Ishikawa (cell line): ENCODE results near the gene ICAM2.

Experiments used
- CEBPB ChIP-seq: IDR thresholded peaks from 2 replicates; pipeline ENCODE4 v1.6.1; 2012
- CREB1 ChIP-seq: IDR thresholded peaks from 2 replicates; pipeline ENCODE4 v1.6.1; 2012; ENCODE audit warnings: low read depth
- EGR1 ChIP-seq: IDR thresholded peaks from 2 replicates; pipeline ENCODE4 v1.6.1; 2012
- EP300 ChIP-seq: IDR thresholded peaks from 2 replicates; pipeline ENCODE4 v1.6.1; 2012; ENCODE audit warnings: borderline replicate concordance
- FOXM1 ChIP-seq: IDR thresholded peaks from 2 replicates; pipeline ENCODE4 v1.6.1; 2012; ENCODE audit warnings: low read depth, borderline replicate concordance
- NFIC ChIP-seq: IDR thresholded peaks from 2 replicates; pipeline ENCODE4 v1.6.1; 2012
- RAD21 ChIP-seq: IDR thresholded peaks from 2 replicates; pipeline ENCODE4 v1.6.1; 2012; ENCODE audit warnings: low read depth
- TAF1 ChIP-seq: IDR thresholded peaks from 2 replicates; pipeline ENCODE4 v1.6.1; 2012; ENCODE audit warnings: low read depth, mild to moderate bottlenecking
- TCF12 ChIP-seq: IDR thresholded peaks from 2 replicates; pipeline ENCODE4 v1.6.1; 2012; ENCODE audit warnings: low read depth
- TEAD4 ChIP-seq: IDR thresholded peaks from 2 replicates; pipeline ENCODE4 v1.6.1; 2012
- YY1 ChIP-seq: IDR thresholded peaks from 2 replicates; pipeline ENCODE4 v1.6.1; 2012; ENCODE audit warnings: low read depth
- ZBTB7A ChIP-seq: IDR thresholded peaks from 2 replicates; pipeline ENCODE4 v1.6.1; 2012; ENCODE audit warnings: low read depth
- TF ChIP-seq, protein P1 (sequence below): IDR thresholded peaks from 2 replicates; pipeline ENCODE4 v1.6.1; 2012
- TF ChIP-seq, protein P2 (sequence below): IDR thresholded peaks from 2 replicates; pipeline ENCODE4 v1.6.1; 2012
- TF ChIP-seq, protein P3 (sequence below): IDR thresholded peaks from 2 replicates; pipeline ENCODE4 v1.6.1; 2012; ENCODE audit warnings: low read depth, mild to moderate bottlenecking

Gene ICAM2

DNA sequence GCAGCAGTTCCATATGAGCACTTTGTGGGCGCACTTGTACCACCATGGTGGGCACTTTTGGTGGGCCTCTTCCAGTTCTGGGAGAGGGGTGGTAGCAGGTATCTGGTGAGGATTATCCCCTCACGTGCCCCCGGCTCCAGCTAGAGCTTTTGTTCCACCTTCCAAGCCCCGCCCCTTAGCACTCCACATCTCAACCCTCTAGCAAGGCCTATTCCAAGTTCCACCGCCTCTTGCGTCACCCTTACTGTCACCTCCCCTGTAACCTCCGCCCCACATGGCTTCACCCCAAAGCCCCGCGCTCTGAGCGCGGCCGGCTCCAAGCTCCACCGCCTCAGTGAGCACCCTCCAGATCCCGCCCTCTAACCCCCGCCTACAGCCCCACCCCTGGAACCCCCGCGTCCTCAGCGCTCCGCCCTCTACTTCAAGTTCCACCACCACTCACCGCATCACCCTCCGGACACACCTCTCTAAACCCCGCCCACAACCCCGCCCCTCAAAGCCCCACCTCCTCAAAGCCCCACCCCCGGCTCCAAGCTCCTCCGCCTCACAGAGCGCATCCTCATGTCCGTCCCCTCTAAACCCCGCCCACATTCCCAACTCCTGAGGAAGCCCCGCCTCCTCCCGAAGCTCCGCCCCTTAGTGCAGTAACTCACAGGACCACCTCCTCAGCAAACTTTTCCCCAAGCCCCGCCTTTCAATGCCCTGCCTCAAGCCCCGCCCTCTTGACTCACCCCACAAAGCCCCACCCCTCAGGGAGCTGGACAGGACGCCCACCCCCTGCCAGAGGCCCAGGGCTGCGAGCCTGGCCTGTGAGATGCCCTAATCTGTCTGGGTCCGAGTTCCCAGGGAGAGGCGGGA lies 58.8 kb downstream of the ICAM2 start:
- 0 out of 2 replicates have a peak, but pooled peaks have one; percentile 23 for TF ChIP-seq ZBTB7A
- TF ChIP-seq FOXM1 = no peak
- TF ChIP-seq, protein P1, sequence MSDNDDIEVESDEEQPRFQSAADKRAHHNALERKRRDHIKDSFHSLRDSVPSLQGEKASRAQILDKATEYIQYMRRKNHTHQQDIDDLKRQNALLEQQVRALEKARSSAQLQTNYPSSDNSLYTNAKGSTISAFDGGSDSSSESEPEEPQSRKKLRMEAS = peak; percentile 22; the same call in 1 of the 2 replicates
- no peak for TF ChIP-seq CREB1
- TF ChIP-seq EGR1 = no peak
- peak; percentile 84 for TF ChIP-seq CEBPB

DNA sequence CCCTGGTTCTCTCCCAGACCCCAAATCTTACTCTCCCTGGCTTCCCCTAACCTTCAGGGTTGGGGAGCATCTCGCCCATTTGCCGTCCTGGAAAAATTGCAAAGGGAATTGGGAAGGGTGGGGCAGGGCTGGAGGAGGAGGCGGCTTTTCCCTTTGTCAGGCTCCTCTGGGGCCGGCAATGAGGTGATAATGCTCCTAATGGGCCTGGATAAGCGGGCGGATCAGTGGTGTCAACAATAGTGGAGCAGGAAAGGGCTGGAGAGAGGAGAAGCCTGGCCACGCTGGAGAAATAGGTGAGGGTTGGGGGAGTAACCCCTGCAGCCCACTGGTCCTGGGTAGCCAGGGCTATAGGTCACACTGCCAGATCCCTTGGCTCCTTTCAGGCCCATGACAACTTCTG lies 60.0 kb downstream of the ICAM2 start:
- TF ChIP-seq, protein P1 = no peak
- TF ChIP-seq TAF1 = no peak
- TF ChIP-seq EP300 = no peak

DNA sequence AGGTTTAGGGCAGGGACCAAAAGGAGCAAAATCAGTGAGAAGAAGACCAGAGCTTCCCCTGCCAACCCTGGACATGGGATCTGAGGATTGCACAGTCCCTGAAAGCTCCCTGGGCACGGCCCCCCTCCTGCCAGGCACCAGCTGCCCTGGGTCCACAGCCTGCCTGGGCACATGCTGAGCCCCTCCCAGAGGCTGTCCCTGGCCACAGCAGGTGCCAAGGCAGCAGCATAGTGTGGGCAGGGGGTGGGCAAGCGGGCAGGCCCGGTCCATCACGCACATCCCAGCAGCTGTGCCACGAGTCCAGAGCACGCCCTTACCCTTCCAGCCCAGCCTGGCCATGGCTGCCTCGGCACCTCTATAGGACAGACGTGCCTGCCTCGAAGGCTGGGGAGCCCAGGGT lies 60.4 kb downstream of the ICAM2 start:
- TF ChIP-seq RAD21 = no peak
- TF ChIP-seq FOXM1 = no peak
- TF ChIP-seq, protein P2, sequence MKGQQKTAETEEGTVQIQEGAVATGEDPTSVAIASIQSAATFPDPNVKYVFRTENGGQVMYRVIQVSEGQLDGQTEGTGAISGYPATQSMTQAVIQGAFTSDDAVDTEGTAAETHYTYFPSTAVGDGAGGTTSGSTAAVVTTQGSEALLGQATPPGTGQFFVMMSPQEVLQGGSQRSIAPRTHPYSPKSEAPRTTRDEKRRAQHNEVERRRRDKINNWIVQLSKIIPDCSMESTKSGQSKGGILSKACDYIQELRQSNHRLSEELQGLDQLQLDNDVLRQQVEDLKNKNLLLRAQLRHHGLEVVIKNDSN = no peak
- no peak for TF ChIP-seq EGR1
- TF ChIP-seq EP300 = no peak
- TF ChIP-seq TCF12 = no peak
- no peak for TF ChIP-seq YY1
- TF ChIP-seq, protein P3, sequence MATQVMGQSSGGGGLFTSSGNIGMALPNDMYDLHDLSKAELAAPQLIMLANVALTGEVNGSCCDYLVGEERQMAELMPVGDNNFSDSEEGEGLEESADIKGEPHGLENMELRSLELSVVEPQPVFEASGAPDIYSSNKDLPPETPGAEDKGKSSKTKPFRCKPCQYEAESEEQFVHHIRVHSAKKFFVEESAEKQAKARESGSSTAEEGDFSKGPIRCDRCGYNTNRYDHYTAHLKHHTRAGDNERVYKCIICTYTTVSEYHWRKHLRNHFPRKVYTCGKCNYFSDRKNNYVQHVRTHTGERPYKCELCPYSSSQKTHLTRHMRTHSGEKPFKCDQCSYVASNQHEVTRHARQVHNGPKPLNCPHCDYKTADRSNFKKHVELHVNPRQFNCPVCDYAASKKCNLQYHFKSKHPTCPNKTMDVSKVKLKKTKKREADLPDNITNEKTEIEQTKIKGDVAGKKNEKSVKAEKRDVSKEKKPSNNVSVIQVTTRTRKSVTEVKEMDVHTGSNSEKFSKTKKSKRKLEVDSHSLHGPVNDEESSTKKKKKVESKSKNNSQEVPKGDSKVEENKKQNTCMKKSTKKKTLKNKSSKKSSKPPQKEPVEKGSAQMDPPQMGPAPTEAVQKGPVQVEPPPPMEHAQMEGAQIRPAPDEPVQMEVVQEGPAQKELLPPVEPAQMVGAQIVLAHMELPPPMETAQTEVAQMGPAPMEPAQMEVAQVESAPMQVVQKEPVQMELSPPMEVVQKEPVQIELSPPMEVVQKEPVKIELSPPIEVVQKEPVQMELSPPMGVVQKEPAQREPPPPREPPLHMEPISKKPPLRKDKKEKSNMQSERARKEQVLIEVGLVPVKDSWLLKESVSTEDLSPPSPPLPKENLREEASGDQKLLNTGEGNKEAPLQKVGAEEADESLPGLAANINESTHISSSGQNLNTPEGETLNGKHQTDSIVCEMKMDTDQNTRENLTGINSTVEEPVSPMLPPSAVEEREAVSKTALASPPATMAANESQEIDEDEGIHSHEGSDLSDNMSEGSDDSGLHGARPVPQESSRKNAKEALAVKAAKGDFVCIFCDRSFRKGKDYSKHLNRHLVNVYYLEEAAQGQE = no peak
- TF ChIP-seq ZBTB7A = no peak
- TF ChIP-seq TAF1 = no peak
- TF ChIP-seq TEAD4 = no peak
- TF ChIP-seq NFIC = no peak
- TF ChIP-seq CEBPB = no peak
- TF ChIP-seq CREB1 = no peak
- TF ChIP-seq, protein P1 = no peak

DNA sequence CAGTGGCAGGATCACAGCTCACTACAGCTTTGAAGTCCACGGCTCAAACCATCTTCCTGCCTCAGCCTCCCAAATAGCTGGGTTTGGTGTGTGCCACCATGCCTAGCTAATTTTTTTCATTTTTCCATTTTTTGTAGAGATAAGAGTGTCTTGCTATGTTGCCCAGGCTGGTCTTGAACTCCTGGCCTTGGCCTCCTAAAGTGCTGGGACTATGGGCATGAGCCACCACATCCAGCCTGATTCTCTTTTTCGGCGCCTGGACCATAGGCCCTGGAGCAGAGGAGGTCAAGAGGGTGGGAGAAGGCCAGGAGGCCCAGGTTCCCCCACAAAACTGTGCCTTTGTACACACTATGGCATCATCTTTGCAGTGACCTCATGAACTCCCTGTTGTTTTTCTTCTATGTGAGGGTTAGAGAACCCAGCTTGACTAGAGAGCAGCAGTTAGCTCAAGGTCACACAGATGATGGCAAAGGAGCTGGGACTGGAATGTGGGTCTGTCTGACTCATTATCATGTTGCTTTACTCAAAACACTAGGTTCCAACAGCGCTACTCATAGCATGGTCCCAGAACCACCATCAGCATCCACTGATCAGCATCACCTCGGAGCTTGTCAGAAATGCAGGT lies 64.0 kb downstream of the ICAM2 start:
- TF ChIP-seq EP300 = no peak
- TF ChIP-seq, protein P2 = no peak
- no peak for TF ChIP-seq CREB1
- TF ChIP-seq FOXM1 = no peak
- TF ChIP-seq TAF1 = no peak
- TF ChIP-seq TEAD4 = no peak
- TF ChIP-seq, protein P3 = no peak
- no peak for TF ChIP-seq YY1
- TF ChIP-seq CEBPB = no peak
- no peak for TF ChIP-seq RAD21
- TF ChIP-seq TCF12 = no peak
- TF ChIP-seq NFIC = no peak
- TF ChIP-seq ZBTB7A = no peak
- TF ChIP-seq, protein P1 = no peak

DNA sequence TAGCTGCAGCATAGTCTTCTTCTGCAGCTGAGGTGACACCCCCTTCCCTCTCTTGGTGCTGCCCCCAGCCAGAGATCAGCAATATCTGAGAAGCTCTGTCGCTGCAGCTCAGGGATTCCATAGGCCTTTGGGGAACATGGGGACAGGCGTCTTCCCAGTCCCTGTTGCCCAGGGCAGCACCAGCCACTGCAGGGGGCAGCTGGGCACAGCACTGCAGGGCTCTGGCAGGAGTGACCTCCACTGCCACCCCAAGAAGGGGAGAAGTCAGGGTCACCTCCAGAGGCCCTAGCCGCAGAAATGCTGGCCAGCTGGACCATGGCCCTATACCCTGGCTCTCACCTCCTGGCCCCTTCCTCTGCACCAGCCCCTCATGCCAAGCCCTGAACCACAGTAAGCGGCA lies 64.6 kb downstream of the ICAM2 start:
- no peak for TF ChIP-seq CEBPB
- TF ChIP-seq RAD21 = no peak

DNA sequence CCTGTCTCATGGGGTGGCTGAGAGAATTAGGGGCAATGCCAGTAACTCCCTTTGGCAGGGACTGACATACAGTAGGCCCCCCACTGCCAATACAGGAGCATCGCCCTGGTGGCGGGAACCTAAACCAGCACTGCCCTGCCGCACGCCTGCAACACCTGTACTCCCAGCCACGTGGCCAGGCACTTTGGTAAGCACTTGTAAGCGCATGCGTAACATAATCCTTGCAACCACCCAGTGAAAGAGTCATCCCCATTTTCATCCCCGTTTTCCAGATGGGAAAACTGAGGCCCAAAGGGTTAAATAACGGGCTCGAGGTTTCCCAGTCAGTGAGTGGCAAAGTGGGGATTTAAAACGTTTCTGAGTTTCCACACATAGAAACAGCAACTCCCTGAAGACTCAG lies 65.2 kb downstream of the ICAM2 start:
- TF ChIP-seq TEAD4 = no peak
- no peak for TF ChIP-seq EGR1
- no peak for TF ChIP-seq ZBTB7A
- no peak for TF ChIP-seq RAD21
- TF ChIP-seq, protein P1 = no peak
- TF ChIP-seq, protein P3 = no peak
- TF ChIP-seq EP300 = no peak
- no peak for TF ChIP-seq CREB1
- TF ChIP-seq CEBPB = no peak
- TF ChIP-seq TAF1 = no peak
- TF ChIP-seq FOXM1 = no peak
- TF ChIP-seq, protein P2 = no peak
- no peak for TF ChIP-seq YY1
- no peak for TF ChIP-seq TCF12
- TF ChIP-seq NFIC = no peak
